LNCaP clone FGC (cell line): ENCODE data around the gene SMAD4.

Experiments used
- DNase-seq: peaks from one replicate; pipeline ENCODE4 v3.0.0-alpha.2; 2011; ENCODE audit warnings: low read depth
- H3K4me3 ChIP-seq: 2 replicates; pipeline ENCODE4 v1.5.1; 2011; ENCODE audit warnings: mild to moderate bottlenecking, low read depth, low read length, control low read depth
- CTCF ChIP-seq: IDR thresholded peaks from 2 replicates; pipeline ENCODE4 v1.5.1; 2012; ENCODE audit warnings: mild to moderate bottlenecking; ENCODE audit not compliant: control insufficient read depth, insufficient read depth; ENCODE audit errors: extremely low read depth

SMAD4 gene

GRCh38 chr18:51049137-51049536 lies 19.1 kb downstream of the SMAD4 start:
- no peak for DNase-seq
- no peak for TF ChIP-seq CTCF
- no peak overlapping the region for H3K4me3 ChIP-seq

- H3K4me3 ChIP-seq = no peak overlapping the region
- no peak for DNase-seq
- peak; percentile 72 for TF ChIP-seq CTCF
Measured at GRCh38 chr18:51051105-51051712, 21.2 kb downstream of the SMAD4 start.

GRCh38 chr18:51053814-51054213 lies 23.8 kb downstream of the SMAD4 start:
- no peak overlapping the region for H3K4me3 ChIP-seq
- DNase-seq = no peak
- no peak for TF ChIP-seq CTCF

GRCh38 chr18:51054764-51055163 lies 24.8 kb downstream of the SMAD4 start:
- DNase-seq = no peak
- no peak overlapping the region for H3K4me3 ChIP-seq
- no peak for TF ChIP-seq CTCF

GRCh38 chr18:51059969-51060368 lies 30.0 kb downstream of the SMAD4 start:
- TF ChIP-seq CTCF = no peak
- no peak for DNase-seq
- no peak overlapping the region for H3K4me3 ChIP-seq

- TF ChIP-seq CTCF = no peak
- H3K4me3 ChIP-seq = no peak overlapping the region
- no peak for DNase-seq
Measured at GRCh38 chr18:51064256-51064655, 34.2 kb downstream of the SMAD4 start.

- no peak for TF ChIP-seq CTCF
- DNase-seq = no peak
- H3K4me3 ChIP-seq = no peak overlapping the region
Measured at GRCh38 chr18:51066273-51066672, 36.3 kb downstream of the SMAD4 start.
